HEK293 (cell line): ENCODE measurements around the gene FBXL13.

Experiments used
- CTCF ChIA-PET: fragments of 350-600 bp; formaldehyde crosslinking; extraction: SDS; loops from one replicate; lab custom pipeline; 2021; ENCODE audit warnings: antibody characterized with exemption; lab: Yijun Ruan, JAX
- POLR2A ChIA-PET: fragments of 300-600 bp; formaldehyde crosslinking; extraction: SDS; loops from one replicate; lab custom pipeline; 2020; ENCODE audit warnings: antibody characterized with exemption, inconsistent platforms; lab: Yijun Ruan, JAX
- H3K27ac ChIP-seq: fragments of 200-500 bp; sonication (Bioruptor generic); 2 replicates; pipeline ENCODE4 v1.5.1; 2014; ENCODE audit warnings: low read depth, low read length, control low read depth, inconsistent platforms; ENCODE audit errors: extremely low read depth
- H3K36me3 ChIP-seq, 2 experiments: fragments of 200-500 bp in 1 of 2; sonication (Bioruptor generic) in 1 of 2; 1 replicate in 1 of 2; 2 replicates in 1 of 2; pipeline ENCODE4 v1.5.1; 2014 to 2017; ENCODE audit warnings: inconsistent platforms in 2 of 2, low read length in 2 of 2; ENCODE audit not compliant: control insufficient read depth in 2 of 2, insufficient read depth in 1 of 2
- H3K4me1 ChIP-seq: fragments of 200-500 bp; sonication (Bioruptor generic); 2 replicates; pipeline ENCODE4 v1.5.1; 2014; ENCODE audit warnings: mild to moderate bottlenecking, low read length, inconsistent platforms; ENCODE audit not compliant: control insufficient read depth, insufficient read depth
- H3K4me3 ChIP-seq: 2 replicates; pipeline ENCODE4 v1.5.1; 2011; ENCODE audit warnings: low read depth, mild to moderate bottlenecking, control low read depth, low read length, moderate library complexity
- H3K9me3 ChIP-seq: fragments of 200-500 bp; sonication (Bioruptor generic); 2 replicates; pipeline ENCODE4 v1.5.1; 2014; ENCODE audit warnings: low read depth, low read length, inconsistent platforms; ENCODE audit not compliant: control insufficient read depth, insufficient read depth
- KLF1 ChIP-seq: fragments of 450-650 bp; formaldehyde crosslinking; IDR thresholded peaks from 2 replicates; pipeline ENCODE4 v1.5.1; 2016; ENCODE audit warnings: missing biosample characterization, missing genetic modification characterization
- MYNN ChIP-seq: fragments of 450-650 bp; formaldehyde crosslinking; IDR thresholded peaks from 2 replicates; pipeline ENCODE4 v1.5.1; 2016; ENCODE audit warnings: missing biosample characterization, missing genetic modification characterization, borderline replicate concordance
- SALL2 ChIP-seq: fragments of 450-650 bp; formaldehyde crosslinking; IDR thresholded peaks from 2 replicates; pipeline ENCODE4 v1.5.0; 2017; ENCODE audit warnings: missing biosample characterization, mild to moderate bottlenecking, missing genetic modification characterization, borderline replicate concordance
- SETDB1 ChIP-seq: IDR thresholded peaks from one replicate; pipeline ENCODE4 v1.6.1; 2017; ENCODE audit warnings: mild to moderate bottlenecking, low read length, moderate library complexity, mixed read lengths; ENCODE audit not compliant: insufficient read length
- SP2 ChIP-seq: fragments of 450-650 bp; formaldehyde crosslinking; IDR thresholded peaks from 2 replicates; pipeline ENCODE4 v1.5.1; 2016; ENCODE audit warnings: missing biosample characterization, missing genetic modification characterization
- SP7 ChIP-seq: fragments of 450-650 bp; formaldehyde crosslinking; IDR thresholded peaks from 2 replicates; pipeline ENCODE4 v1.5.1; 2016; ENCODE audit warnings: missing biosample characterization, missing genetic modification characterization
- TRIM28 ChIP-seq: IDR thresholded peaks from 2 replicates; pipeline ENCODE4 v1.6.1; 2011; ENCODE audit warnings: low read length, control low read depth, borderline replicate concordance
- ZBTB20 ChIP-seq: fragments of 450-650 bp; formaldehyde crosslinking; IDR thresholded peaks from 2 replicates; pipeline ENCODE4 v1.5.1; 2016; ENCODE audit warnings: missing biosample characterization, missing genetic modification characterization
- ZIC2 ChIP-seq: fragments of 450-650 bp; formaldehyde crosslinking; IDR thresholded peaks from 2 replicates; pipeline ENCODE4 v1.5.1; 2016; ENCODE audit warnings: missing biosample characterization, missing genetic modification characterization
- ZNF211 ChIP-seq: fragments of 450-650 bp; formaldehyde crosslinking; IDR thresholded peaks from 2 replicates; pipeline ENCODE4 v1.5.1; 2016; ENCODE audit warnings: low read depth, missing biosample characterization, missing genetic modification characterization
- ZNF239 ChIP-seq: fragments of 450-650 bp; formaldehyde crosslinking; IDR thresholded peaks from 2 replicates; pipeline ENCODE4 v1.5.1; 2016; ENCODE audit warnings: missing biosample characterization, missing genetic modification characterization
- ZNF248 ChIP-seq: fragments of 450-650 bp; formaldehyde crosslinking; IDR thresholded peaks from 2 replicates; pipeline ENCODE4 v1.5.1; 2017; ENCODE audit warnings: missing biosample characterization, missing genetic modification characterization
- ZNF266 ChIP-seq: fragments of 450-650 bp; formaldehyde crosslinking; IDR thresholded peaks from 2 replicates; pipeline ENCODE4 v1.5.1; 2016; ENCODE audit warnings: missing biosample characterization, missing genetic modification characterization, low read depth
- ZNF324 ChIP-seq: fragments of 450-650 bp; formaldehyde crosslinking; IDR thresholded peaks from 2 replicates; pipeline ENCODE4 v1.5.1; 2016; ENCODE audit warnings: missing biosample characterization, missing genetic modification characterization
- ZNF423 ChIP-seq: fragments of 450-650 bp; formaldehyde crosslinking; IDR thresholded peaks from 2 replicates; pipeline ENCODE4 v1.5.1; 2016; ENCODE audit warnings: missing biosample characterization, missing genetic modification characterization
- ZNF558 ChIP-seq: fragments of 450-650 bp; formaldehyde crosslinking; IDR thresholded peaks from 2 replicates; pipeline ENCODE4 v1.5.1; 2016; ENCODE audit warnings: missing biosample characterization, missing genetic modification characterization
- ZNF560 ChIP-seq: fragments of 450-650 bp; formaldehyde crosslinking; IDR thresholded peaks from 2 replicates; pipeline ENCODE4 v1.5.1; 2017; ENCODE audit warnings: missing biosample characterization, missing genetic modification characterization, borderline replicate concordance
- ZNF629 ChIP-seq: fragments of 450-650 bp; formaldehyde crosslinking; IDR thresholded peaks from 2 replicates; pipeline ENCODE4 v1.5.1; 2017; ENCODE audit warnings: missing biosample characterization, missing genetic modification characterization
- TF ChIP-seq, protein P1 (sequence below): fragments of 450-650 bp; formaldehyde crosslinking; IDR thresholded peaks from 2 replicates; pipeline ENCODE4 v1.5.1; 2016; ENCODE audit warnings: missing biosample characterization, missing genetic modification characterization
- TF ChIP-seq, protein P2 (sequence below): fragments of 450-650 bp; formaldehyde crosslinking; IDR thresholded peaks from 2 replicates; pipeline ENCODE4 v1.5.1; 2017; ENCODE audit warnings: missing biosample characterization, missing genetic modification characterization
- TF ChIP-seq, protein P3 (sequence below): fragments of 450-650 bp; formaldehyde crosslinking; IDR thresholded peaks from 2 replicates; pipeline ENCODE4 v1.5.1; 2016; ENCODE audit warnings: missing biosample characterization, missing genetic modification characterization
- TF ChIP-seq, protein P4 (sequence below): fragments of 450-650 bp; formaldehyde crosslinking; IDR thresholded peaks from 2 replicates; pipeline ENCODE4 v1.5.1; 2016; ENCODE audit warnings: missing biosample characterization, missing genetic modification characterization, low read depth
- TF ChIP-seq, protein P5 (sequence below): fragments of 450-650 bp; IDR thresholded peaks from 2 replicates; pipeline ENCODE4 v1.5.1; 2018; ENCODE audit warnings: missing biosample characterization, mild to moderate bottlenecking, missing genetic modification characterization

The FBXL13 gene

DNA sequence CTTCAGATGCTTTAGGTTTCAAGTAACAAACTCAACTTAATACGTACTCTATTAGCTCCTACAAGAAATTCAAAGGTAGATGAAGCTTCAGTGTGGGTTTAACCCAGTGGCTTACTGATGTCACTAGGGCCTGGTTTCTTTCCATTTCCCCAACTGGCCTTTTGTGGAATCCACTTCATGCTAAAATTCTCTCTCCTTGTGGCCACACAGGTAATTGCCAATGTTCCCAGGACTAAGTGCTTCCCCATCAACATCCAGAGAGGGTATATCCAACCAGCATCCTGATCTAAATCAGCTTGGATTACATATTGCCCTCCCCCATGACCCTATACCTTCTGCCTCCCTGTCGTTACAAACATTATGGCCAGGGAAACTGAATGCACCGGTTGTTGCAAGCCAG, 10.7 kb downstream of the FBXL13 start:
- POLR2A ChIA-PET, result no interaction called here
- H3K36me3 ChIP-seq, result no peaks in the 10 kb centered on the region
- no peaks in the 10 kb centered on the region for H3K9me3 ChIP-seq
- H3K4me1 ChIP-seq, result no peaks in the 10 kb centered on the region
- no peak overlapping the region for H3K27ac ChIP-seq
- TF ChIP-seq SALL2 (tag by site-specific recombination) (no peak), SETDB1 (no peak), ZNF558 (no peak)
- TF ChIP-seq, protein P1, sequence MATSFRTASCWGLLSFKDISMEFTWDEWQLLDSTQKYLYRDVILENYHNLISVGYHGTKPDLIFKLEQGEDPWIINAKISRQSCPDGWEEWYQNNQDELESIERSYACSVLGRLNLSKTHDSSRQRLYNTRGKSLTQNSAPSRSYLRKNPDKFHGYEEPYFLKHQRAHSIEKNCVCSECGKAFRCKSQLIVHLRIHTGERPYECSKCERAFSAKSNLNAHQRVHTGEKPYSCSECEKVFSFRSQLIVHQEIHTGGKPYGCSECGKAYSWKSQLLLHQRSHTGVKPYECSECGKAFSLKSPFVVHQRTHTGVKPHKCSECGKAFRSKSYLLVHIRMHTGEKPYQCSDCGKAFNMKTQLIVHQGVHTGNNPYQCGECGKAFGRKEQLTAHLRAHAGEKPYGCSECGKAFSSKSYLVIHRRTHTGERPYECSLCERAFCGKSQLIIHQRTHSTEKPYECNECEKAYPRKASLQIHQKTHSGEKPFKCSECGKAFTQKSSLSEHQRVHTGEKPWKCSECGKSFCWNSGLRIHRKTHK, result no peak
- TF ChIP-seq, protein P2, sequence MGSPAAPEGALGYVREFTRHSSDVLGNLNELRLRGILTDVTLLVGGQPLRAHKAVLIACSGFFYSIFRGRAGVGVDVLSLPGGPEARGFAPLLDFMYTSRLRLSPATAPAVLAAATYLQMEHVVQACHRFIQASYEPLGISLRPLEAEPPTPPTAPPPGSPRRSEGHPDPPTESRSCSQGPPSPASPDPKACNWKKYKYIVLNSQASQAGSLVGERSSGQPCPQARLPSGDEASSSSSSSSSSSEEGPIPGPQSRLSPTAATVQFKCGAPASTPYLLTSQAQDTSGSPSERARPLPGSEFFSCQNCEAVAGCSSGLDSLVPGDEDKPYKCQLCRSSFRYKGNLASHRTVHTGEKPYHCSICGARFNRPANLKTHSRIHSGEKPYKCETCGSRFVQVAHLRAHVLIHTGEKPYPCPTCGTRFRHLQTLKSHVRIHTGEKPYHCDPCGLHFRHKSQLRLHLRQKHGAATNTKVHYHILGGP (tag by site-specific recombination), result no peak
- H3K4me3 ChIP-seq, result no peak overlapping the region
- CTCF ChIA-PET, result interaction anchor here (0.6 kb wide), 1 partner anchor 1884 kb away, joined by 6 read pairs; no protein-coding TSS in a partner anchor

DNA sequence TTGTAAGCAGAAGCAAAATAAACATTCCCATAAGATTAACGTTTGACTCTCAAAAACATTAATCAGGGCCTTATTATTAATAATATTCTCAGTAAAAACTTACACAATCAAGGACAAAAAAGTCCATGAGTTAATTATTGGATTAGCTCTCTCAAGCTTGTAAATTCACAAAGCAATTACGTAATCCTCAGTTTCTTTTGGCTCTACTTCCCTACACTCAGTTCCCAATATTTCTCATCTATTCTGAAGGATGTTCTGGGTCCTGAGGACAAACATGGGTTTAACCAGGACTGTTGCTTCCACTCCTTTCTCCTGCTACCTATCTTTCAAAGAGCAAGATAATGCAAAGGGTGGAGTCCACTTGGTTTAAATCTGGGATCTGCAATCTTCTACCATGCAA, 15.1 kb downstream of the FBXL13 start:
- TF ChIP-seq MYNN (tag by site-specific recombination) (no peak), ZNF629 (no peak), ZNF560 (no peak), ZNF423 (tag by site-specific recombination) (no peak), SP7 (tag by site-specific recombination) (no peak), ZNF239 (no peak), ZIC2 (no peak), TRIM28 (no peak), ZNF211 (tag by site-specific recombination) (no peak), ZNF266 (tag by site-specific recombination) (no peak), ZBTB20 (tag by site-specific recombination) (no peak), KLF1 (tag by site-specific recombination) (no peak), ZNF324 (tag by site-specific recombination) (no peak), ZNF248 (tag by site-specific recombination) (no peak), SP2 (tag by site-specific recombination) (no peak)
- TF ChIP-seq, protein P3, sequence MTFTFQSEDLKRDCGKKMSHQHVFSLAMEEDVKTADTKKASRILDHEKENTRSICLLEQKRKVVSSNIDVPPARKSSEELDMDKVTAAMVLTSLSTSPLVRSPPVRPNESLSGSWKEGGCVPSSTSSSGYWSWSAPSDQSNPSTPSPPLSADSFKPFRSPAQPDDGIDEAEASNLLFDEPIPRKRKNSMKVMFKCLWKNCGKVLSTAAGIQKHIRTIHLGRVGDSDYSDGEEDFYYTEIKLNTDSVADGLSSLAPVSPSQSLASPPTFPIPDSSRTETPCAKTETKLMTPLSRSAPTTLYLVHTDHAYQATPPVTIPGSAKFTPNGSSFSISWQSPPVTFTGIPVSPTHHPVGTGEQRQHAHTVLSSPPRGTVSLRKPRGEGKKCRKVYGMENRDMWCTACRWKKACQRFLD (tag by site-specific recombination), result no peak
- TF ChIP-seq, protein P4, sequence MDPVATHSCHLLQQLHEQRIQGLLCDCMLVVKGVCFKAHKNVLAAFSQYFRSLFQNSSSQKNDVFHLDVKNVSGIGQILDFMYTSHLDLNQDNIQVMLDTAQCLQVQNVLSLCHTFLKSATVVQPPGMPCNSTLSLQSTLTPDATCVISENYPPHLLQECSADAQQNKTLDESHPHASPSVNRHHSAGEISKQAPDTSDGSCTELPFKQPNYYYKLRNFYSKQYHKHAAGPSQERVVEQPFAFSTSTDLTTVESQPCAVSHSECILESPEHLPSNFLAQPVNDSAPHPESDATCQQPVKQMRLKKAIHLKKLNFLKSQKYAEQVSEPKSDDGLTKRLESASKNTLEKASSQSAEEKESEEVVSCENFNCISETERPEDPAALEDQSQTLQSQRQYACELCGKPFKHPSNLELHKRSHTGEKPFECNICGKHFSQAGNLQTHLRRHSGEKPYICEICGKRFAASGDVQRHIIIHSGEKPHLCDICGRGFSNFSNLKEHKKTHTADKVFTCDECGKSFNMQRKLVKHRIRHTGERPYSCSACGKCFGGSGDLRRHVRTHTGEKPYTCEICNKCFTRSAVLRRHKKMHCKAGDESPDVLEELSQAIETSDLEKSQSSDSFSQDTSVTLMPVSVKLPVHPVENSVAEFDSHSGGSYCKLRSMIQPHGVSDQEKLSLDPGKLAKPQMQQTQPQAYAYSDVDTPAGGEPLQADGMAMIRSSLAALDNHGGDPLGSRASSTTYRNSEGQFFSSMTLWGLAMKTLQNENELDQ (tag by site-specific recombination), result no peak
- TF ChIP-seq, protein P5, sequence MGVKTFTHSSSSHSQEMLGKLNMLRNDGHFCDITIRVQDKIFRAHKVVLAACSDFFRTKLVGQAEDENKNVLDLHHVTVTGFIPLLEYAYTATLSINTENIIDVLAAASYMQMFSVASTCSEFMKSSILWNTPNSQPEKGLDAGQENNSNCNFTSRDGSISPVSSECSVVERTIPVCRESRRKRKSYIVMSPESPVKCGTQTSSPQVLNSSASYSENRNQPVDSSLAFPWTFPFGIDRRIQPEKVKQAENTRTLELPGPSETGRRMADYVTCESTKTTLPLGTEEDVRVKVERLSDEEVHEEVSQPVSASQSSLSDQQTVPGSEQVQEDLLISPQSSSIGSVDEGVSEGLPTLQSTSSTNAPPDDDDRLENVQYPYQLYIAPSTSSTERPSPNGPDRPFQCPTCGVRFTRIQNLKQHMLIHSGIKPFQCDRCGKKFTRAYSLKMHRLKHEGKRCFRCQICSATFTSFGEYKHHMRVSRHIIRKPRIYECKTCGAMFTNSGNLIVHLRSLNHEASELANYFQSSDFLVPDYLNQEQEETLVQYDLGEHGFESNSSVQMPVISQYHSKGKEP, result no peak
- H3K27ac ChIP-seq, result no peak overlapping the region
- CTCF ChIA-PET, result interaction anchor here (1.1 to 1.2 kb wide), 2 partner anchors 16 to 300 kb away, joined by 3 to 5 read pairs; partner anchors contain the start of genes ARMC10 and FBXL13
- H3K36me3 ChIP-seq, result no peaks in the 10 kb centered on the region
- H3K9me3 ChIP-seq, result no peaks in the 10 kb centered on the region
- POLR2A ChIA-PET, result no interaction called here
- H3K4me1 ChIP-seq, result no peaks in the 10 kb centered on the region
- no peak overlapping the region for H3K4me3 ChIP-seq
